GM21526 (cell line): Measurements from ENCODE around the gene DLG1.
"Not testable (repeated sequence)": the region's sequence is repeated elsewhere in the genome, so short reads cannot be mapped to it uniquely, and the experiment has no call there.

Experiments used
- ATAC-seq: cut with Tn5 transposase; IDR thresholded peaks from one replicate; pipeline ENCODE4 v1.9.1; 2021; ENCODE audit warnings: moderate library complexity; ENCODE audit not compliant: unreplicated experiment, low FRiP score

Gene DLG1

GRCh38 chr3:197216914-197217313 lies 81.5 kb downstream of the DLG1 start:
- ATAC-seq: no peak

GRCh38 chr3:197216169-197216860 lies 82.1 kb downstream of the DLG1 start:
- no peak for ATAC-seq

GRCh38 chr3:197212290-197212689 lies 86.1 kb downstream of the DLG1 start:
- no peak for ATAC-seq

GRCh38 chr3:197211698-197212097 lies 86.7 kb downstream of the DLG1 start:
- ATAC-seq: not testable (repeated sequence)

- ATAC-seq: no peak
Observed at GRCh38 chr3:197209366-197210260, 88.8 kb downstream of the DLG1 start.

GRCh38 chr3:197206913-197207312 lies 91.5 kb downstream of the DLG1 start:
- ATAC-seq: no peak

- no peak for ATAC-seq
Observed at GRCh38 chr3:197205675-197206074, 92.7 kb downstream of the DLG1 start.

- no peak for ATAC-seq
Observed at GRCh38 chr3:197205265-197205664, 93.1 kb downstream of the DLG1 start.

GRCh38 chr3:197204736-197205135 lies 93.7 kb downstream of the DLG1 start:
- ATAC-seq: no peak

- no peak for ATAC-seq
Observed at GRCh38 chr3:197203714-197204146, 94.7 kb downstream of the DLG1 start.

- ATAC-seq: no peak
Observed at GRCh38 chr3:197202694-197203093, 95.7 kb downstream of the DLG1 start.

GRCh38 chr3:197201791-197202452 lies 96.5 kb downstream of the DLG1 start:
- no peak for ATAC-seq

GRCh38 chr3:197200856-197201255 lies 97.6 kb downstream of the DLG1 start:
- ATAC-seq: not testable (repeated sequence)

- ATAC-seq: no peak
Observed at GRCh38 chr3:197197334-197197733, 101.1 kb downstream of the DLG1 start.

- ATAC-seq: no peak
Observed at GRCh38 chr3:197196192-197196591, 102.2 kb downstream of the DLG1 start.

GRCh38 chr3:197195326-197195725 lies 103.1 kb downstream of the DLG1 start:
- ATAC-seq: no peak

GRCh38 chr3:197193759-197194158 lies 104.7 kb downstream of the DLG1 start:
- ATAC-seq: not testable (repeated sequence)

- ATAC-seq: no peak
Observed at GRCh38 chr3:197191897-197192296, 106.5 kb downstream of the DLG1 start.

- no peak for ATAC-seq
Observed at GRCh38 chr3:197189623-197190022, 108.8 kb downstream of the DLG1 start.

- ATAC-seq: no peak
Observed at GRCh38 chr3:197188963-197189362, 109.4 kb downstream of the DLG1 start.

GRCh38 chr3:197186887-197187588 lies 111.4 kb downstream of the DLG1 start:
- no peak for ATAC-seq
